GM12873 (cell line): ENCODE results near the gene PRAMEF1.

Experiments
- CTCF ChIP-seq: IDR thresholded peaks from 2 replicates; pipeline ENCODE4 v1.5.1; 2012; ENCODE audit warnings: low read depth, mild to moderate bottlenecking, moderate library complexity, low read length, control low read depth; ENCODE audit not compliant: insufficient read depth; ENCODE audit errors: missing control alignments

PRAMEF1 gene

GRCh38 chr1:12776801-12777557 is 14.2 kb upstream of the PRAMEF1 start:
- TF ChIP-seq CTCF = no peak

- no peak for TF ChIP-seq CTCF
Measured at GRCh38 chr1:12778061-12778460, 13.1 kb upstream of the PRAMEF1 start.

DNA sequence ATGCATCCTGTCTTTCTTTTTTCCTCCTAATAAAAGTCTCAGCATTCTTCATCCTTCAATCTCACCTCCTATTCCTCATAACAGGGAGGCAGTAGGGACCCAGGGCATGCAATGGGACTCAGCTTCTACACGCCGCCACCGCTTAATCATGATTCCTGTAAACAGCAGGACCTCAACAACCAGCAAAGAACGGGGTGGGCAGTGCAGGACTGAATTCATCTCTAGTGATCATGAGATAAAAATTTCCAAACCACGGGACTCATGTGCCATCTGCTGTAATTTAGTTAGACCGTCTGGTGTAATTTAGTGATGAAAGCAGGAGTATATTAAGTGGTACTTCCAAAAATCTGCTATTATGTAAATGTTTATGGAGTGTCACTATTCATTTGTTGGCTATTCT is 12.3 kb upstream of the PRAMEF1 start:
- no peak for TF ChIP-seq CTCF

DNA sequence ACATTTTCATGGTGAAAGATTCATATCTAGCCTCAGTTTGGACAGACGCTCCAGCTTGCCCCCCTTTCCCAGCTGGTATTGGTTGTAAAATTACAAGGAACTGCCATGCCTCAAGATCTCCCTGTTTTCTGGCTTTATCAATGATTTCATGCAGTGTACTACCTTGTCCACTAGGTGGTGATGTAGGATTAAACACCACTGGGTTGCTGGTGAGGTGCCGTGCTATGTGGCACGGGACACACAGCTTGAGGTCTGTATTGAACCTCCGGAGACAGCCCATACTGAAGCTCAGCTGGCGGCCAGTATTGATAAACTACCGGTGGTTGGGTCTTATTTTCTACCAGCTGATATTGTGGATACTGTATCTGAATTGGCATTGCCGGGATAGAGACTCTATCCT is 7.4 kb upstream of the PRAMEF1 start:
- TF ChIP-seq CTCF = peak; percentile 14

- TF ChIP-seq CTCF = no peak
Measured at GRCh38 chr1:12798911-12799310, 7.7 kb downstream of the PRAMEF1 start.

- no peak for TF ChIP-seq CTCF
Measured at GRCh38 chr1:12799730-12800129, 8.5 kb downstream of the PRAMEF1 start.

DNA sequence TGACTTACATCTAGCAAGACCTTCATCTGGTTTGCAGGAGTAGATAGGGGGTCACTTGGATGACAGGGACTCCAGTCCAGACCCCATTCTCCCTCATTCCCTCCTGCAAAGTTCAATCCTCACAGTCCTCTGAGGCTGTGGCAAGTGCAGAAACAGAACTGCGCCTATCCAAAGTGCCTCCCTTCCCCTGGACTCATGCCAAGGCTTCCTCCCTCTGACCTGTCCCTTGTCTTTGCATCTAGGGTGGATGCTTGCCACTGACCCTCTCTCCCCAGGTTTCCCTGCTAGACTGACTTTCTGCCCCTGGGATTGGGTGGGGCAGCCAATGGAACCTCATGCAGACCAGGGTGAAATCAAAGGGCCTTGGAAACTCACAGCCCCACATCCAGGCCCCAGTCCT is 18.7 kb downstream of the PRAMEF1 start:
- no peak for TF ChIP-seq CTCF
